Ovary (tissue), 3 donors: Measurements from ENCODE around the gene FAM20A.

ENCODE experiments used
- CTCF ChIP-seq, 3 donors: fragments of 450-650 bp in 2 of 3; fragments of 200-600 bp in 1 of 3; IDR thresholded peaks; one replicate each; pipeline versions ENCODE4 v1.5.1 to v1.8.0; 2016 to 2022; ENCODE audit warnings: antibody characterized with exemption in 3 of 3, mild to moderate bottlenecking in 1 of 3
- POLR2A ChIP-seq: fragments of 450-650 bp; IDR thresholded peaks from one replicate; pipeline ENCODE4 v1.6.1; 2017; ENCODE audit warnings: antibody characterized with exemption, mild to moderate bottlenecking, moderate library complexity
- donor health status: DM: no; HTN: no; CAD: no.

- no peak for TF ChIP-seq CTCF (IDR thresholded peaks at IDR 0.05)
- TF ChIP-seq POLR2A = no peak
These were observed 3.1 kb downstream of the FAM20A start for GRCh38 chr17:68598074-68598473.
